ENCODE data around the gene RPL12. TPM values are rescaled to one million over a fixed set of nuclear protein-coding genes. Genes with fewer than 3 reads are reported as not detected.

Gene RPL12
- total RNA-seq, 3 donors from 2014 or later, result 726 to 998 (median 926) TPM

- intact Hi-C loops (cut with DNase I, micrococcal nuclease), result no loop called here
- DNase-seq (no peak), ATAC-seq (no peak)
- Histone ChIP-seq H3K9me3 (no peaks in the 10 kb centered on the region), H3K4me1 (ENCODE audit: low read depth) (no peaks in the 10 kb centered on the region), H3K4me3 (no peak overlapping the region), H3K36me3 (ENCODE audit: low read depth) (no peaks in the 10 kb centered on the region)
- no peak for TF ChIP-seq CTCF (IDR thresholded peaks at IDR 0.05)
Observed at GRCh38 chr9:127407492-127407843, 43.7 kb downstream of the RPL12 start.

GRCh38 chr9:127406799-127407491 is 44.3 kb downstream of the RPL12 start:
- no peak for TF ChIP-seq CTCF (IDR thresholded peaks at IDR 0.05)
- intact Hi-C loops (cut with DNase I, micrococcal nuclease), result no loop called here
- Histone ChIP-seq H3K36me3 (ENCODE audit: low read depth) (no peaks in the 10 kb centered on the region), H3K9me3 (no peaks in the 10 kb centered on the region), H3K4me1 (ENCODE audit: low read depth) (no peaks in the 10 kb centered on the region), H3K4me3 (no peak overlapping the region)
- no peak for ATAC-seq
- no peak for DNase-seq

GRCh38 chr9:127405344-127406125 is 45.7 kb downstream of the RPL12 start:
- DNase-seq, result no peak
- Histone ChIP-seq H3K36me3 (ENCODE audit: low read depth) (no peaks in the 10 kb centered on the region), H3K9me3 (no peaks in the 10 kb centered on the region), H3K4me3 (no peak overlapping the region), H3K4me1 (ENCODE audit: low read depth) (no peaks in the 10 kb centered on the region)
- no peak for ATAC-seq
- TF ChIP-seq CTCF (IDR thresholded peaks at IDR 0.05), result no peak
- intact Hi-C loops (cut with DNase I, micrococcal nuclease), result no loop called here

GRCh38 chr9:127404631-127405030 is 46.6 kb downstream of the RPL12 start:
- H3K36me3 ChIP-seq (ENCODE audit: low read depth), result no peaks in the 10 kb centered on the region
- ATAC-seq (no peak), DNase-seq (no peak)
- no peak for TF ChIP-seq CTCF (IDR thresholded peaks at IDR 0.05)
- no peaks in the 10 kb centered on the region for H3K9me3 ChIP-seq
- H3K4me3 ChIP-seq, result no peak overlapping the region
- no peaks in the 10 kb centered on the region for H3K4me1 ChIP-seq (ENCODE audit: low read depth)
- intact Hi-C loops (cut with DNase I, micrococcal nuclease), result no loop called here

- Histone ChIP-seq H3K4me3 (no peak overlapping the region), H3K9me3 (no peaks in the 10 kb centered on the region), H3K36me3 (ENCODE audit: low read depth) (no peaks in the 10 kb centered on the region), H3K4me1 (ENCODE audit: low read depth) (peaks cover 2% of the 10 kb centered on the region)
- intact Hi-C loops (cut with DNase I, micrococcal nuclease), result no loop called here
- no peak for TF ChIP-seq CTCF (IDR thresholded peaks at IDR 0.05)
- DNase-seq, result no peak
- ATAC-seq, result no peak
Observed at GRCh38 chr9:127403507-127404192, 47.6 kb downstream of the RPL12 start.
